Osteoblast (primary cell): ENCODE results near the gene WRNIP1. TPM values are rescaled to one million over a fixed set of nuclear protein-coding genes. Genes with fewer than 3 reads are reported as not detected.

Experiments used
- DNase-seq: peaks from one replicate; pipeline ENCODE4 v3.0.0; 2011; ENCODE audit warnings: low spot score, mixed read lengths; ENCODE audit not compliant: insufficient read length; ENCODE audit errors: missing footprints
- H2AFZ ChIP-seq: 2 replicates; pipeline ENCODE4 v1.6.0; 2011; ENCODE audit warnings: mild to moderate bottlenecking, low read length
- H3K27ac ChIP-seq: 2 replicates; pipeline ENCODE4 v1.5.1; 2011; ENCODE audit warnings: mild to moderate bottlenecking, low read depth, low read length, moderate library complexity
- H3K27me3 ChIP-seq: 2 replicates; pipeline ENCODE4 v1.6.0; 2012; ENCODE audit warnings: mild to moderate bottlenecking, control low read depth, inconsistent platforms, low read length, moderate library complexity; ENCODE audit not compliant: insufficient read depth
- H3K36me3 ChIP-seq: 2 replicates; pipeline ENCODE4 v1.5.1; 2011; ENCODE audit warnings: mild to moderate bottlenecking, low read length, control low read depth, moderate library complexity; ENCODE audit not compliant: insufficient read depth
- H3K4me1 ChIP-seq: 2 replicates; pipeline ENCODE4 v1.5.1; 2011; ENCODE audit warnings: mild to moderate bottlenecking, low read length, control low read depth, moderate library complexity; ENCODE audit not compliant: insufficient read depth
- H3K4me2 ChIP-seq: 2 replicates; pipeline ENCODE4 v1.6.0; 2011; ENCODE audit warnings: mild to moderate bottlenecking, low read length; ENCODE audit not compliant: insufficient read depth
- H3K4me3 ChIP-seq: fragments of 200-600 bp; sonication (generic); 3 replicates; pipeline ENCODE4 v1.5.1; 2012; ENCODE audit warnings: mild to moderate bottlenecking, low read length, inconsistent platforms; ENCODE audit not compliant: insufficient read depth
- H3K79me2 ChIP-seq: 2 replicates; pipeline ENCODE4 v1.6.0; 2012; ENCODE audit warnings: mild to moderate bottlenecking, low read length, control low read depth, inconsistent platforms; ENCODE audit not compliant: insufficient read depth
- H3K9me3 ChIP-seq: 2 replicates; pipeline ENCODE4 v1.5.1; 2011; ENCODE audit warnings: low read depth, low read length, control low read depth
- H4K20me1 ChIP-seq: 2 replicates; pipeline ENCODE4 v1.6.0; 2012; ENCODE audit warnings: mild to moderate bottlenecking, low read length, control low read depth; ENCODE audit not compliant: insufficient read depth
- total RNA-seq: library from RNA; depleted of rRNA; stranded (reverse); fragments of >200 nt; gene quantifications from 2 replicates; pipeline ENCODE4 v1.2.3, GENCODE V29; 2012
- TF ChIP-seq, protein P1 (sequence below): IDR thresholded peaks from 2 replicates; pipeline ENCODE4 v1.5.1; 2011; ENCODE audit warnings: mild to moderate bottlenecking, low read depth, low read length, moderate library complexity; ENCODE audit errors: extremely low read depth

Gene WRNIP1
- total RNA-seq, 1 donor, result 25.3 TPM

DNA sequence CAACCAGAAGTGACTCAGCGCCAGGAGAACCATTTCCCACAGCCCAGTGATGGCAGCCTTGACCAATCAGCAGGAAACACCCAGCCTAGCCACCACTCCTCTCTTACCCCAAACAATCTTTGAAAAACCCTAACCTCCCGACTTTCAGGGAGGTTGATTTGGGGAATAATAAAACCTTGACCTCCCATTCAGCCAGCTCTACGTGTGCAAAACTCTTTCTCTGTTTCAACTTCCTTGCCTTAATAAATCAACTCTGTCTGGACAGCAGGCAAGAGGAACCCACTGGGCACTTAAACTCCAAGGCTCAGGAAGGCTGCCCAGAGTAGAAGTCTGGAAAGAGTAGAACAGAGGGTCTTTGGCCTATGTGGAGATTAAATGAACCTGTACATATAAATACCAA, 41.5 kb downstream of the WRNIP1 start:
- no peaks in the 10 kb centered on the region for H3K79me2 ChIP-seq
- no peaks in the 10 kb centered on the region for H3K9me3 ChIP-seq
- H4K20me1 ChIP-seq, result no peaks in the 10 kb centered on the region
- TF ChIP-seq, protein P1, sequence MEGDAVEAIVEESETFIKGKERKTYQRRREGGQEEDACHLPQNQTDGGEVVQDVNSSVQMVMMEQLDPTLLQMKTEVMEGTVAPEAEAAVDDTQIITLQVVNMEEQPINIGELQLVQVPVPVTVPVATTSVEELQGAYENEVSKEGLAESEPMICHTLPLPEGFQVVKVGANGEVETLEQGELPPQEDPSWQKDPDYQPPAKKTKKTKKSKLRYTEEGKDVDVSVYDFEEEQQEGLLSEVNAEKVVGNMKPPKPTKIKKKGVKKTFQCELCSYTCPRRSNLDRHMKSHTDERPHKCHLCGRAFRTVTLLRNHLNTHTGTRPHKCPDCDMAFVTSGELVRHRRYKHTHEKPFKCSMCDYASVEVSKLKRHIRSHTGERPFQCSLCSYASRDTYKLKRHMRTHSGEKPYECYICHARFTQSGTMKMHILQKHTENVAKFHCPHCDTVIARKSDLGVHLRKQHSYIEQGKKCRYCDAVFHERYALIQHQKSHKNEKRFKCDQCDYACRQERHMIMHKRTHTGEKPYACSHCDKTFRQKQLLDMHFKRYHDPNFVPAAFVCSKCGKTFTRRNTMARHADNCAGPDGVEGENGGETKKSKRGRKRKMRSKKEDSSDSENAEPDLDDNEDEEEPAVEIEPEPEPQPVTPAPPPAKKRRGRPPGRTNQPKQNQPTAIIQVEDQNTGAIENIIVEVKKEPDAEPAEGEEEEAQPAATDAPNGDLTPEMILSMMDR, result no peak
- no peaks in the 10 kb centered on the region for H3K36me3 ChIP-seq
- no peak overlapping the region for H2AFZ ChIP-seq
- H3K4me3 ChIP-seq, result no peak overlapping the region
- no peak for DNase-seq
- H3K27ac ChIP-seq, result no peak overlapping the region
- no peaks in the 10 kb centered on the region for H3K4me1 ChIP-seq
- no peaks in the 10 kb centered on the region for H3K27me3 ChIP-seq
- no peak overlapping the region for H3K4me2 ChIP-seq

DNA sequence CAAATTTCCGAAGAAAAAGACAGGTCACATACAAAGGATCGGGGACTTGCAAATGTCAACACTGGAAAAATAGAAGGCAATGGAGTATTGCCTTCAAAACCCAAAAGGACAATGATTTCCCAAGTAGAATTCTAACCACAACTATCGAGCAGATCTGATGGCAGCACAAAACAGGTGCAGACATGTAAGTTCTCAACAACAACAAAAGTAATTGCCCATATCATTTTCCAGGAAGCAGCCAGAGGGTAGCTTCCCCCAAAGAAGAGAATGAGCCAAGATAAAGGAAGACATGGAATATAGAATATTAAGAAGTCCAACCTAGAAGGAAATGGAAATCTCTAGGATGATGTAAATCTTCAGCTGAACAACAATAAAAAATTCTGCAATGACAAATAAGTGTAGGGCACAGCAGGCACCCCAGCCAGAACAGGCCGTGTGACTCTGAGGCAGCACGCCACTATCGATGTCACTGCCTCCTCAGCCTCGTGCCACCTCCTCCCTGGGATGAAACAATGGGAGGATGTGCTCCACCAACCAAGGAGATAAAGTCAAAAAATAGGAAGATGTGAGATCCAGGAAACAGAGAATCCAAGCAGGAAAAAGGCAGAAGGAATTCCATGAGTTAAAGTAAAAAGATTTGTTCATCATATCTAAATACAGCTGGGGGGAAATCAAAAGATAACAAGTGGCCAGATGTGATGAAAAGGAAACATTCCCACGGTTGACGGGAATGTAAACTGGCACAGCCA, 42.3 kb downstream of the WRNIP1 start:
- TF ChIP-seq, protein P1, result no peak
- no peak overlapping the region for H3K27ac ChIP-seq
- no peaks in the 10 kb centered on the region for H3K36me3 ChIP-seq
- DNase-seq, result no peak
- H3K4me1 ChIP-seq, result no peaks in the 10 kb centered on the region
- no peak overlapping the region for H2AFZ ChIP-seq
- H3K79me2 ChIP-seq, result no peaks in the 10 kb centered on the region
- no peak overlapping the region for H3K4me2 ChIP-seq
- no peak overlapping the region for H3K4me3 ChIP-seq
- H4K20me1 ChIP-seq, result no peaks in the 10 kb centered on the region
- no peaks in the 10 kb centered on the region for H3K9me3 ChIP-seq
- H3K27me3 ChIP-seq, result no peaks in the 10 kb centered on the region

DNA sequence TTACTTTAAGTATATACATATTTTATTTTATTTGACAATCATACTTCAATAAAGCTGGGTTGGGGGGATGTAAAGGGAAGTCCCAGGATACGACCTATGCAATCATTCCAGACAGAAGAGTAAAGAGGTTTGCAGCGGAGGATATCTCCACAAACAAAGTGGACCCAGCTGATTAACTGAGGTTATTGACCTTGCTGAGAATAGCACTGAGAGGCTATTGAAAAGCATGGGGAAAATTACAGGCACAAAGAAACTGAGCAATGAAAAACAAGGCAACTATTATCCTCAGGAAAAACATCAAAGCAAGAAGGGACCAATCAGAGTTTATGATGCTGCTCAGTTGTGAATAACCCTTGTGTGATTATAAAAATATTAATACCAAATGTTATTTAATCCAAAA, 43.8 kb downstream of the WRNIP1 start:
- Histone ChIP-seq H4K20me1 (no peaks in the 10 kb centered on the region), H2AFZ (no peak overlapping the region), H3K36me3 (no peaks in the 10 kb centered on the region), H3K4me2 (no peak overlapping the region), H3K27ac (no peak overlapping the region), H3K4me3 (no peak overlapping the region), H3K4me1 (no peaks in the 10 kb centered on the region), H3K9me3 (no peaks in the 10 kb centered on the region), H3K27me3 (no peaks in the 10 kb centered on the region), H3K79me2 (no peaks in the 10 kb centered on the region)
- DNase-seq, result no peak
- TF ChIP-seq, protein P1, result no peak

DNA sequence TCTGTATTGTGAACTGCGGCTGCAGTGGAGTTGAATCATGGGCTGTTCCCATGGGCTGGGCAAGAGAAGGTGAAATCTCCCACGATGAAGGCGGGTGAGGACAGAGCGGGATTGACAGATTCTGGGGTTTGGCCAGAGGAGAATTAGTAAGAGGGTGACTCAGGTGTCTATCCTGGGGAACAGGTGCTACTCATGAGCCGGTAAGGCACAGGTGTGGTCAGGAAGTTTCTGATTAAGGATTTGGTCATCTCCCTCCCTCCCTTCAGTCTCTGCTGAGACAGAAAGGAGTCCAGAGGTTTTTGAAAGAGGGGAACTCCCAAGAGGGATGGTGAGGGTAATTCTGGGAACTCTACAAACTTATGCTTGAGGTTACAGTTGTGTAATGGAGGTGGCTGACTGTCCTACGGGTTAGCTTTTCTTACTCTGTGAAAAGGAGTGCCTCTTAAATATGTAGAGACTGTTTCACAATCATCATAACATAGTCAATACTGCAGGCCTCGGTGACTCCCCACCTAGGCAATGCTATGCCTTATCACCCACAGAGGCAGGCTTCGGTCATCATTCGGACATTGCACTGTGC, 45.0 kb downstream of the WRNIP1 start:
- Histone ChIP-seq H3K9me3 (no peaks in the 10 kb centered on the region), H4K20me1 (no peaks in the 10 kb centered on the region), H3K4me3 (no peak overlapping the region), H2AFZ (no peak overlapping the region), H3K79me2 (no peaks in the 10 kb centered on the region), H3K27me3 (no peaks in the 10 kb centered on the region), H3K27ac (no peak overlapping the region), H3K36me3 (no peaks in the 10 kb centered on the region), H3K4me2 (no peak overlapping the region), H3K4me1 (no peaks in the 10 kb centered on the region)
- TF ChIP-seq, protein P1, result no peak
- DNase-seq, result no peak
